K562 (cell line): ENCODE measurements around the gene MBD3L4.
"Not testable (repeated sequence)": the region's sequence is repeated elsewhere in the genome, so short reads cannot be mapped to it uniquely, and the experiment has no call there.

Experiments used
- BRCA1 ChIP-seq, 2 experiments: fragments of 450-650 bp in 1 of 2; sonication (generic) in 1 of 2; formaldehyde crosslinking in 1 of 2; IDR thresholded peaks; 2 replicates each; pipeline versions ENCODE4 v1.5.0 to v1.6.1; 2017 to 2020; ENCODE audit warnings: mild to moderate bottlenecking in 1 of 2, missing genetic modification reagents in 1 of 2
- CBX3 ChIP-seq, 2 experiments: IDR thresholded peaks; 1 replicate in 1 of 2; 2 replicates in 1 of 2; pipeline ENCODE4 v1.6.1; 2012; ENCODE audit warnings: inconsistent platforms in 2 of 2, low read length in 2 of 2, borderline replicate concordance in 1 of 2, control low read depth in 1 of 2
- CCAR2 ChIP-seq: fragments of 200-400 bp; formaldehyde crosslinking; IDR thresholded peaks from 2 replicates; pipeline ENCODE4 v1.6.1; 2017; ENCODE audit warnings: mild to moderate bottlenecking, low read depth, low read length
- FOXM1 ChIP-seq, 2 experiments: fragments of 450-650 bp in 1 of 2; sonication (generic) in 1 of 2; formaldehyde crosslinking in 1 of 2; IDR thresholded peaks; 2 replicates each; pipeline versions ENCODE4 v1.6.1 to v1.9.0; 2017 to 2022; ENCODE audit warnings: low read depth in 2 of 2, mild to moderate bottlenecking in 2 of 2, missing genetic modification reagents in 1 of 2, moderate library complexity in 1 of 2
- MEIS2 ChIP-seq: fragments of 450-650 bp; IDR thresholded peaks from 2 replicates; pipeline ENCODE4 v1.6.1; 2014; ENCODE audit warnings: mild to moderate bottlenecking; ENCODE audit not compliant: partially characterized antibody
- MYBL2 ChIP-seq, 2 experiments: fragments of 450-650 bp in 1 of 2; sonication (generic) in 1 of 2; formaldehyde crosslinking in 1 of 2; IDR thresholded peaks; 2 replicates each; pipeline versions ENCODE4 v1.6.1 to v1.8.1; 2017 to 2022; ENCODE audit warnings: borderline replicate concordance in 1 of 2, inconsistent platforms in 1 of 2, low read depth in 1 of 2, mild to moderate bottlenecking in 1 of 2, missing genetic modification reagents in 1 of 2, moderate library complexity in 1 of 2
- PHF20 ChIP-seq: fragments of 450-650 bp; IDR thresholded peaks from 2 replicates; pipeline ENCODE4 v1.6.1; 2018; ENCODE audit not compliant: partially characterized antibody
- SIX5 ChIP-seq, 2 experiments: IDR thresholded peaks; 2 replicates each; pipeline ENCODE4 v1.6.1; 2011; ENCODE audit warnings: low read length in 2 of 2, borderline replicate concordance in 1 of 2, low read depth in 1 of 2, mild to moderate bottlenecking in 1 of 2, moderate library complexity in 1 of 2; ENCODE audit not compliant: insufficient read depth in 1 of 2
- TF ChIP-seq, protein P1 (sequence below): fragments of 450-650 bp; formaldehyde crosslinking; IDR thresholded peaks from 2 replicates; pipeline ENCODE4 v1.4.0; 2020; ENCODE audit warnings: mild to moderate bottlenecking, mixed read lengths

DNA sequence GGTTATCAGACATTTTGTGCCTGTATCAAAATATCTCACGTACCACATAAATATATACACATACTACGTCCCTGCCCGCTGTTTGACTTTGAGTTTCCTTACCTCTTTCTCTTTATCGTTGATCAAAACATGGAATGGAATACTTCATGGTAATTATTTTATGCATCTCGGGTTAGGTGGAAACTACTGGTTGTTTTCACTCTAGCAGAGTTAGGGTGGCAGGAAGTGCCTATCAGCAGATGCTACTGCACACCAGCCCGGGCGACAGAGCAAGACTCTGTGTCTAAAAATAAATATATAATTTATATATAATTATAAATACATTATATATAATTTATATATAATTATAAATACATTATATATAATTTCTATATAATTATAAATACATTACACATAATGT, 12.9 kb upstream of the MBD3L4 start:
- TF ChIP-seq MYBL2 (IDR thresholded peaks at IDR 0.05; ENCODE audit: low read depth); MYBL2 (CRISPR knock-in tag; IDR thresholded peaks at IDR 0.05; ENCODE audit: borderline replicate concordance); CCAR2; MEIS2; SIX5 (IDR thresholded peaks at IDR 0.05; ENCODE audit: borderline replicate concordance in 1 of 2, insufficient read depth in 1 of 2, low read depth in 1 of 2, low read length in 2 of 2); BRCA1 (IDR thresholded peaks at IDR 0.05); BRCA1 (CRISPR knock-in tag; IDR thresholded peaks at IDR 0.05); FOXM1 (IDR thresholded peaks at IDR 0.05; ENCODE audit: low read depth); FOXM1 (CRISPR knock-in tag; IDR thresholded peaks at IDR 0.05; ENCODE audit: low read depth); CBX3 (IDR thresholded peaks at IDR 0.05; ENCODE audit: borderline replicate concordance in 1 of 2, low read length in 2 of 2); PHF20: not testable (repeated sequence)
- TF ChIP-seq, protein P1, sequence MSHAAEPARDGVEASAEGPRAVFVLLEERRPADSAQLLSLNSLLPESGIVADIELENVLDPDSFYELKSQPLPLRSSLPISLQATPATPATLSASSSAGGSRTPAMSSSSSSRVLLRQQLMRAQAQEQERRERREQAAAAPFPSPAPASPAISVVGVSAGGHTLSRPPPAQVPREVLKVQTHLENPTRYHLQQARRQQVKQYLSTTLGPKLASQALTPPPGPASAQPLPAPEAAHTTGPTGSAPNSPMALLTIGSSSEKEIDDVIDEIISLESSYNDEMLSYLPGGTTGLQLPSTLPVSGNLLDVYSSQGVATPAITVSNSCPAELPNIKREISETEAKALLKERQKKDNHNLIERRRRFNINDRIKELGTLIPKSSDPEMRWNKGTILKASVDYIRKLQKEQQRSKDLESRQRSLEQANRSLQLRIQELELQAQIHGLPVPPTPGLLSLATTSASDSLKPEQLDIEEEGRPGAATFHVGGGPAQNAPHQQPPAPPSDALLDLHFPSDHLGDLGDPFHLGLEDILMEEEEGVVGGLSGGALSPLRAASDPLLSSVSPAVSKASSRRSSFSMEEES (CRISPR knock-in tag), result not testable (repeated sequence)
